B cell (primary cell): ENCODE measurements around the gene GGTLC1. TPM values are rescaled to one million over a fixed set of nuclear protein-coding genes. Genes with fewer than 3 reads are reported as not detected.

Experiments used
- ATAC-seq: fragments of 200-7000 bp; cut with Tn5 transposase; one replicate; pipeline ENCODE4 v1.10.0; 2021; ENCODE audit warnings: low read depth, mild to moderate bottlenecking, moderate number of reproducible peaks, moderate library complexity
- CTCF ChIA-PET: fragments of 350-600 bp; sonication (Branson Sonifier 250); formaldehyde crosslinking; loops from one replicate; lab custom pipeline; 2021; ENCODE audit warnings: antibody characterized with exemption, inconsistent platforms; lab: Charles Lee
- POLR2A ChIA-PET: fragments of 350-600 bp; sonication (Branson Sonifier 250); formaldehyde crosslinking; loops from one replicate; lab custom pipeline; 2021; ENCODE audit warnings: antibody characterized with exemption; lab: Charles Lee
- DNase-seq: peaks from one replicate; pipeline ENCODE4 v3.0.0; 2013
- H2AFZ ChIP-seq: 2 replicates; pipeline ENCODE4 v1.6.1; 2012; ENCODE audit warnings: mild to moderate bottlenecking, low read depth, low read length; ENCODE audit not compliant: insufficient read depth, poor library complexity, severe bottlenecking
- H3K27ac ChIP-seq, 2 donors: 1 replicate in 1 of 2; 2 replicates in 1 of 2; pipeline ENCODE4 v1.5.1; 2012 to 2013; ENCODE audit warnings: low read length in 2 of 2, mild to moderate bottlenecking in 2 of 2, moderate library complexity in 1 of 2
- H3K27me3 ChIP-seq, 4 experiments: fragments of 200-600 bp in 1 of 4; sonication (generic) in 1 of 4; replicated peaks in 1 of 4; 1 replicate in 2 of 4; 2 replicates in 2 of 4; pipeline versions ENCODE4 v1.6.1 to v1.7.0; 2013 to 2016; ENCODE audit warnings: low read length in 3 of 4, mild to moderate bottlenecking in 2 of 4, mixed read lengths in 1 of 4, moderate library complexity in 1 of 4; ENCODE audit not compliant: insufficient read depth in 4 of 4, control insufficient read depth in 3 of 4; ENCODE audit errors: control extremely low read depth in 1 of 4
- H3K36me3 ChIP-seq, 2 experiments: replicated peaks in 1 of 2; 1 replicate in 1 of 2; 2 replicates in 1 of 2; pipeline versions ENCODE4 v1.6.1 to v1.7.1; 2013; ENCODE audit warnings: low read length in 1 of 2; ENCODE audit not compliant: insufficient read depth in 2 of 2, control insufficient read depth in 1 of 2; ENCODE audit errors: control extremely low read depth in 1 of 2, extremely low read depth in 1 of 2
- H3K4me1 ChIP-seq, 2 donors: fragments of 200-600 bp in 1 of 2; sonication (generic) in 1 of 2; 1 replicate in 1 of 2; 2 replicates in 1 of 2; pipeline versions ENCODE4 v1.5.1 to v1.6.1; 2013 to 2017; ENCODE audit warnings: low read length in 2 of 2; ENCODE audit not compliant: control insufficient read depth in 2 of 2, insufficient read depth in 2 of 2
- H3K4me2 ChIP-seq: replicated peaks from 2 replicates; pipeline ENCODE3; 2012; ENCODE audit warnings: mild to moderate bottlenecking, low read depth, low read length; ENCODE audit not compliant: poor library complexity, severe bottlenecking
- H3K4me3 ChIP-seq, 5 experiments: fragments of 200-600 bp in 1 of 5; sonication (generic) in 1 of 5; 1 replicate in 3 of 5; 2 replicates in 2 of 5; pipeline versions ENCODE4 v1.5.1 to v1.7.0; 2011 to 2016; ENCODE audit warnings: low read length in 4 of 5, mild to moderate bottlenecking in 4 of 5, low read depth in 2 of 5, control low read depth in 1 of 5, moderate library complexity in 1 of 5; ENCODE audit not compliant: insufficient read depth in 1 of 5; ENCODE audit errors: control extremely low read depth in 1 of 5, extremely low read depth in 1 of 5
- H3K79me2 ChIP-seq: fragments of 200-600 bp; sonication (generic); one replicate; pipeline ENCODE4 v1.6.0; 2016; ENCODE audit warnings: low read length; ENCODE audit not compliant: control insufficient read depth, insufficient read depth
- H3K9ac ChIP-seq: fragments of 200-600 bp; sonication (generic); 2 replicates; pipeline ENCODE4 v1.6.1; 2017; ENCODE audit warnings: mild to moderate bottlenecking, low read length, moderate library complexity
- H3K9me3 ChIP-seq, 3 donors: one replicate each; pipeline versions ENCODE4 v1.6.1 to v1.7.1; 2013; ENCODE audit warnings: low read length in 2 of 3; ENCODE audit not compliant: control insufficient read depth in 2 of 3, insufficient read depth in 1 of 3; ENCODE audit errors: control extremely low read depth in 1 of 3
- H4K20me1 ChIP-seq: 2 replicates; pipeline ENCODE4 v1.6.0; 2012; ENCODE audit warnings: mild to moderate bottlenecking, low read length; ENCODE audit not compliant: insufficient read depth, control insufficient read depth, poor library complexity, severe bottlenecking
- H3K27ac Mint-ChIP-seq: one replicate; pipeline ENCODE4 v1.8.0; 2021; ENCODE audit warnings: mixed read lengths
- H3K27me3 Mint-ChIP-seq: one replicate; pipeline ENCODE4 v1.8.0; 2021; ENCODE audit warnings: mixed read lengths
- H3K4me1 Mint-ChIP-seq: one replicate; pipeline ENCODE4 v1.8.0; 2021; ENCODE audit warnings: mixed read lengths
- H3K4me3 Mint-ChIP-seq: one replicate; pipeline ENCODE4 v1.8.0; 2021; ENCODE audit warnings: mixed read lengths
- H3K9me3 Mint-ChIP-seq: one replicate; pipeline ENCODE4 v1.8.0; 2022; ENCODE audit warnings: mixed read lengths; ENCODE audit not compliant: insufficient read depth
- CTCF ChIP-seq: fragments of 200-600 bp; IDR thresholded peaks from one replicate; pipeline ENCODE4 v1.8.0; 2022; ENCODE audit warnings: antibody characterized with exemption, mild to moderate bottlenecking
- EZH2 ChIP-seq: IDR thresholded peaks from 2 replicates; pipeline ENCODE4 v1.6.1; 2012; ENCODE audit warnings: borderline replicate concordance, low read depth, mild to moderate bottlenecking, moderate library complexity, low read length; ENCODE audit not compliant: insufficient read depth, poor library complexity, severe bottlenecking
- WGBS: methylation state at CpG from one replicate; pipeline ENCODE4 v1.1.5; 2013; ENCODE audit warnings: missing lambda C conversion rate; ENCODE audit not compliant: insufficient coverage; 5-methylcytosine and 5-hydroxymethylcytosine counted together
- intact Hi-C: fragments of 100-400 bp; cut with micrococcal nuclease; formaldehyde crosslinking; loops from one replicate; pipeline ENCODE4 v1.10.0; 2022
- polyA plus RNA-seq: library from polyadenylated mRNA; depleted of rRNA; stranded (reverse); fragments of >200 nt; gene quantifications from 2 replicates; pipeline ENCODE4 v1.2.3, GENCODE V29; 2012
- total RNA-seq, 2 donors: library from RNA; stranded (reverse); fragments of 120-200 nt in 1 of 2; gene quantifications; 1 replicate in 1 of 2; 2 replicates in 1 of 2; pipeline versions ENCODE4 v1.2.3 to v1.2.4, GENCODE V29; 2013 to 2022

Gene GGTLC1
- total and polyA plus RNA-seq, 2 donors (not counting 1 experiment from before 2014, with no cell fraction given) = not detected

GRCh38 chr20:23966927-23967615 lies 21.5 kb downstream of the GGTLC1 start:
- H3K9me3 Mint-ChIP-seq = peaks cover 2% of the 10 kb centered on the region
- WGBS = 92% methylated on average over 5 of the region's 8 CpGs
- Histone ChIP-seq H3K9me3 (peaks cover 3 to 6% (median 4%) of the 10 kb centered on the region in 3 donors), H3K4me1 (no peaks in the 10 kb centered on the region), H3K9ac (no peak overlapping the region), H3K27ac (no peak overlapping the region), H3K4me3 (no peak overlapping the region), H3K36me3 (no peaks in the 10 kb centered on the region), H4K20me1 (no peaks in the 10 kb centered on the region), H3K27me3 (no peaks in the 10 kb centered on the region), H2AFZ (no peak overlapping the region), H3K79me2 (no peaks in the 10 kb centered on the region), H3K4me2 (no peak overlapping the region)
- no peak overlapping the region for H3K4me3 Mint-ChIP-seq
- TF ChIP-seq CTCF (no peak), EZH2 (no peak)
- no peak for DNase-seq
- ATAC-seq = no peak
- H3K27ac Mint-ChIP-seq = no peak overlapping the region
- ChIA-PET CTCF (no interaction called here), POLR2A (no interaction called here)
- H3K27me3 Mint-ChIP-seq = no peaks in the 10 kb centered on the region
- no peaks in the 10 kb centered on the region for H3K4me1 Mint-ChIP-seq
- intact Hi-C loops = no loop called here

GRCh38 chr20:23966298-23966697 lies 22.3 kb downstream of the GGTLC1 start:
- no peaks in the 10 kb centered on the region for H3K4me1 ChIP-seq
- ChIA-PET CTCF (interaction anchor here (0.7 kb wide), 1 partner anchor 36 kb away, joined by 3 read pairs; no protein-coding TSS in a partner anchor), POLR2A (no interaction called here)
- intact Hi-C loops = no loop called here
- no peak overlapping the region for H3K9ac ChIP-seq
- no peak overlapping the region for H3K27ac ChIP-seq
- H3K4me3 ChIP-seq = no peak overlapping the region
- no peak for DNase-seq
- H3K9me3 ChIP-seq = peaks cover 3 to 6% (median 4%) of the 10 kb centered on the region in 3 donors
- H3K9me3 Mint-ChIP-seq = peaks cover 2% of the 10 kb centered on the region
- H3K4me3 Mint-ChIP-seq = no peak overlapping the region
- H3K4me2 ChIP-seq = no peak overlapping the region
- TF ChIP-seq CTCF = no peak
- no peak for TF ChIP-seq EZH2
- no peak overlapping the region for H2AFZ ChIP-seq
- H3K36me3 ChIP-seq = no peaks in the 10 kb centered on the region
- no peaks in the 10 kb centered on the region for H3K27me3 Mint-ChIP-seq
- no peaks in the 10 kb centered on the region for H3K4me1 Mint-ChIP-seq
- 96% methylated on average over 4 of the region's 6 CpGs for WGBS
- peaks cover 0 to 2% (median 0%) of the 10 kb centered on the region in 4 experiments for H3K27me3 ChIP-seq
- no peaks in the 10 kb centered on the region for H4K20me1 ChIP-seq
- no peaks in the 10 kb centered on the region for H3K79me2 ChIP-seq
- no peak overlapping the region for H3K27ac Mint-ChIP-seq
- no peak for ATAC-seq
